Naive B cell (primary cell): ENCODE data around the gene KRTAP1-3. TPM values are rescaled to one million over a fixed set of nuclear protein-coding genes. Genes with fewer than 3 reads are reported as not detected.
A peak's percentile ranks its signal among the peaks of the same experiment; 100 is the strongest.
"Not testable (repeated sequence)": the region's sequence is repeated elsewhere in the genome, so short reads cannot be mapped to it uniquely, and the experiment has no call there.

Source experiments
- ATAC-seq, 2 donors: fragments of 150-1000 bp; cut with Tn5 transposase; 2 replicates each; pipeline ENCODE4 v1.10.0; 2021; ENCODE audit warnings: low read depth in 2 of 2, mild to moderate bottlenecking in 2 of 2, moderate library complexity in 2 of 2
- DNase-seq: peaks from one replicate; pipeline ENCODE4 v3.0.0; 2022
- H3K27ac Mint-ChIP-seq, 6 donors: one replicate each; pipeline ENCODE4 v1.8.0; 2020 to 2022; ENCODE audit warnings: mild to moderate bottlenecking in 6 of 6, mixed read lengths in 6 of 6, moderate library complexity in 5 of 6, inconsistent platforms in 2 of 6
- H3K27me3 Mint-ChIP-seq, 3 donors: one replicate each; pipeline ENCODE4 v1.8.0; 2021 to 2022; ENCODE audit warnings: mixed read lengths in 3 of 3, mild to moderate bottlenecking in 1 of 3
- H3K36me3 Mint-ChIP-seq, 2 donors: one replicate each; pipeline ENCODE4 v1.8.0; 2020 to 2022; ENCODE audit warnings: mixed read lengths in 2 of 2, inconsistent platforms in 1 of 2, mild to moderate bottlenecking in 1 of 2
- H3K4me1 Mint-ChIP-seq, 3 donors: one replicate each; pipeline ENCODE4 v1.8.0; 2020 to 2022; ENCODE audit warnings: mixed read lengths in 3 of 3, inconsistent platforms in 1 of 3, mild to moderate bottlenecking in 1 of 3, moderate library complexity in 1 of 3
- H3K4me3 Mint-ChIP-seq, 8 donors: one replicate each; pipeline ENCODE4 v1.8.0; 2020 to 2022; ENCODE audit warnings: mild to moderate bottlenecking in 8 of 8, mixed read lengths in 8 of 8, moderate library complexity in 8 of 8, inconsistent platforms in 2 of 8
- H3K9me3 Mint-ChIP-seq, 7 donors: one replicate each; pipeline ENCODE4 v1.8.0; 2020 to 2022; ENCODE audit warnings: mixed read lengths in 7 of 7, mild to moderate bottlenecking in 5 of 7, inconsistent platforms in 2 of 7, moderate library complexity in 1 of 7
- polyA plus RNA-seq, 6 donors: library from polyadenylated mRNA; unstranded; fragments of 300-500 nt; fragmentation: Illumina TruSeq; gene quantifications; one replicate each; pipeline ENCODE4 v1.2.3, GENCODE V29; 2021; ENCODE audit warnings: low read depth in 6 of 6

Gene KRTAP1-3
- not detected for polyA plus RNA-seq

- ATAC-seq, H3K4me1 Mint-ChIP-seq, H3K9me3 Mint-ChIP-seq, H3K36me3 Mint-ChIP-seq, H3K4me3 Mint-ChIP-seq, DNase-seq: not testable (repeated sequence)
- Mint-ChIP-seq H3K27me3 (peaks cover 6 to 26% (median 12%) of the 10 kb centered on the region in 3 donors), H3K27ac (peak within 1 kb of the TSS in 2 of 6 donors; percentile 76 to 78)
Measured at GRCh38 chr17:41034346-41034935, at the start of gene KRTAP1-3. Gene KRTAP1-3, minus strand, starts transcription at chr17:41034874. Its CDS starts 53 bp downstream, at chr17:41034821.

- ATAC-seq, H3K36me3 Mint-ChIP-seq, H3K9me3 Mint-ChIP-seq, H3K27ac Mint-ChIP-seq, H3K4me1 Mint-ChIP-seq, DNase-seq: not testable (repeated sequence)
- Mint-ChIP-seq H3K27me3 (peaks cover 8 to 15% (median 14%) of the 10 kb centered on the region in 3 donors), H3K4me3 (peak within 1 kb of the TSS in 1 of 8 donors; percentile 78)
Measured at GRCh38 chr17:41084100-41084856, 49.6 kb upstream of the KRTAP1-3 start, which contains the start of gene KRTAP4-7. Gene KRTAP4-7, plus strand, starts transcription at chr17:41084150. Its CDS starts 57 bp downstream, at chr17:41084207.

DNA sequence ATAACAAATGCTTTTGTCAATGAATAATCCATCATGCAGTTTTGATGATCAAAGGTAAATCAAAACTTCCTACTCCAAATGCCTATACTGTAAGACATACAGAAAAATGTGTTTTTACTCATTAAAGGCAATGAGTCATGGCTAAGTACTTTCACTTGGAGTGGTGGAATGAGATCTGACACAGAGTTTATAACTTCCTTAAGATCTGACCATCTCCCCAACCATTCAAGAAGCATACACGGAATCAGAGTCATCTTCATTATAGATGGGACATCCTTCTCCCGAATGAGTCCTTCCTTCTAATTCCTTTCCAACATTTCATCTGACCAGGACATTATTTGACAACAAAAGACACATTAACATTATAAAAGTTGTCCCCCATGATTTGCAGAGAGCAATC is 48.8 kb upstream of the KRTAP1-3 start:
- H3K36me3 Mint-ChIP-seq, H3K27ac Mint-ChIP-seq, H3K4me1 Mint-ChIP-seq, H3K4me3 Mint-ChIP-seq, ATAC-seq, DNase-seq, H3K9me3 Mint-ChIP-seq: not testable (repeated sequence)
- H3K27me3 Mint-ChIP-seq, result peaks cover 8 to 22% (median 15%) of the 10 kb centered on the region in 3 donors

DNA sequence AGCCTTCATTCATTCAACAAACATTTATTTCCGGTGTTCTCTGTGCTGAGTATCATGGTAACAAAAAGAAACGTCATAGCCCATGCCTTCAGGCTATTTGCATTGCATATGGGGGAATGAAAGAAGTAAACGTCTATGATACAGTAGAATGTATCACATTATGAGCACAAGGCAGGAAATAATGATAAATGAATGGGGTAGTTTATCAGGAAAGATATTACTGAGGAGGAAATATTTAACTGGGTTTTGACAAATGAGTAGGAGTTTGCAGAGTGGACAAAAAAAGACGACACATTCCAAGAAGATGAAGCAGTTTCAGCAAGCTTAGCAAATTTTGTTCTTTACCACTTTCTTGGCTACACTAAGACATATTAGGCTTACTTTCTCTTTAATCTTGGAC is 48.0 kb upstream of the KRTAP1-3 start:
- no peak for ATAC-seq
- no peak for DNase-seq
- no peaks in the 10 kb centered on the region for H3K4me1 Mint-ChIP-seq
- H3K27me3 Mint-ChIP-seq, result peaks cover 9 to 26% (median 15%) of the 10 kb centered on the region in 3 donors
- no peak overlapping the region for H3K27ac Mint-ChIP-seq
- H3K4me3 Mint-ChIP-seq, result no peak overlapping the region
- no peaks in the 10 kb centered on the region for H3K36me3 Mint-ChIP-seq
- no peaks in the 10 kb centered on the region for H3K9me3 Mint-ChIP-seq

DNA sequence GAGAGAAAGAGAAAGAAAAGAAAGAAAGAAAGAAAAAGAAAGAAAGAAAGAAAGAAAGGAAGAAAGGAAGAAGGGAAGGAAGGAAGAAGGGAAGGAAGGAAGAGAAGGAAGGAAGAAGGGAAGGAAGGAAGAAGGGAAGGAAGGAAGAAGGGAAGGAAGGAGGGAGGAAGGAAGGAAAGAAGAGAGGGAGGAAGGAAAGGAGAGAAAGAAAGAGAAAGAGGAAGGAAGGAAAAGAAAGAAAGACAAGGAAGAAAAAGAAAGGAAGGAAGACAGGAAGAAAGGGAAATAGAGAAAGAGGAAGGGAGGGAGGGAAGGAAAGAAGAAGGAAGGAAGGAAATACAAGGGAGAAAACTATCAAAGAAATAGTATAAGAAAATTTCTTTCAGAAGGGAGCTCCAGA is 42.1 kb upstream of the KRTAP1-3 start:
- H3K9me3 Mint-ChIP-seq, result peaks cover 0 to 8% (median 0%) of the 10 kb centered on the region in 7 donors
- peaks cover 17 to 38% (median 20%) of the 10 kb centered on the region in 3 donors for H3K27me3 Mint-ChIP-seq
- ATAC-seq (no peak), DNase-seq (no peak)
- H3K27ac Mint-ChIP-seq, result peak overlapping the region in 1 of 6 donors; percentile 20
- peaks cover 0 to 9% of the 10 kb centered on the region in 2 donors for H3K36me3 Mint-ChIP-seq
- no peak overlapping the region for H3K4me3 Mint-ChIP-seq
- peaks cover 0 to 7% (median 2%) of the 10 kb centered on the region in 3 donors for H3K4me1 Mint-ChIP-seq

- Mint-ChIP-seq H3K27me3 (peaks cover 12 to 30% (median 17%) of the 10 kb centered on the region in 3 donors), H3K27ac (no peak overlapping the region), H3K4me1 (peaks cover 0 to 7% (median 2%) of the 10 kb centered on the region in 3 donors), H3K36me3 (peaks cover 0 to 9% of the 10 kb centered on the region in 2 donors), H3K4me3 (no peak overlapping the region), H3K9me3 (peaks cover 0 to 8% (median 0%) of the 10 kb centered on the region in 7 donors)
- DNase-seq (no peak), ATAC-seq (no peak)
Measured at GRCh38 chr17:41073676-41074075, 39.0 kb upstream of the KRTAP1-3 start.

DNA sequence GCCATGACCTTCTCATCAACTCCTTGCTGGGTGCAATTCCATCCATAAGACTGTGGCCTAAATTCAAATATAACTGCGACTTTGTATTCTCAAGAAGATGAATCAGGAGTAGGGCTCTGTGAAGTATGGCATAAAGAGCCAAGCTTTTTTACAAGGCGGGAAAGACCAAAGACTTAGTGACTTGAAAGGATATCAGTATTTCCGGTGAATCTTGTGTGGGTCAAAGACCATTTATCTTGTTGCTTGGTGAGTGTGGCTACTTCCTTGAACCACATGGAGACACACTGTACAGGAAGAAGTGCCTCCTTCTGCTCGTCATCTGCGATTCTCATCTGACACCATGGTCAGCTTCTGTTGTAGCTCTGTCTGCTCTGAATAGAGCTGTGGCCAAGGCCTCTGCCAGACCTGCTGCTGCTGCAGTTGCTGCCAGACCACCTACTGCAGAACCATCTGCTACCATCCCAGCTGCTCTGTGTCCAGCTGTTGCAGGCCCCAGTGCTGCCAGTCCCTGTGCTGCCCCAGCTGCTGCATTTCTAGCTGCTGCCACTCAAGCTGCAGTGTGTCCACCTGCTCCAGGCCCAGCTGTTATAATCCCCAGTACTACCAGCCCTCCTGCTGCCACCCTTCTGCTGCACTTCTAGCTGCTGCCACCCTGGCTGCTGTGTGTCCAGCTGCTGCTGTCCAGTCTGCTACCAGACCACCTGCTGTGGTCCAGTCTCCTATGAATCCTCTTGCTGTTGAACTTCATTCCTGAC is 37.1 kb upstream of the KRTAP1-3 start:
- Mint-ChIP-seq H3K9me3 (peaks cover 0 to 5% (median 0%) of the 10 kb centered on the region in 7 donors), H3K27me3 (peaks cover 6 to 26% (median 11%) of the 10 kb centered on the region in 3 donors), H3K36me3 (peaks cover 0 to 6% of the 10 kb centered on the region in 2 donors), H3K27ac (peak overlapping the region in 1 of 6 donors; percentile 94), H3K4me1 (peaks cover 0 to 4% (median 2%) of the 10 kb centered on the region in 3 donors), H3K4me3 (no peak overlapping the region)
- no peak for DNase-seq
- ATAC-seq, result no peak

GRCh38 chr17:41069031-41069430 is 34.4 kb upstream of the KRTAP1-3 start:
- ATAC-seq (no peak), DNase-seq (no peak)
- peaks cover 0 to 5% (median 0%) of the 10 kb centered on the region in 7 donors for H3K9me3 Mint-ChIP-seq
- no peaks in the 10 kb centered on the region for H3K4me1 Mint-ChIP-seq
- peak overlapping the region in 1 of 6 donors; percentile 44 for H3K27ac Mint-ChIP-seq
- no peaks in the 10 kb centered on the region for H3K36me3 Mint-ChIP-seq
- H3K4me3 Mint-ChIP-seq, result no peak overlapping the region
- peaks cover 2 to 7% (median 3%) of the 10 kb centered on the region in 3 donors for H3K27me3 Mint-ChIP-seq

DNA sequence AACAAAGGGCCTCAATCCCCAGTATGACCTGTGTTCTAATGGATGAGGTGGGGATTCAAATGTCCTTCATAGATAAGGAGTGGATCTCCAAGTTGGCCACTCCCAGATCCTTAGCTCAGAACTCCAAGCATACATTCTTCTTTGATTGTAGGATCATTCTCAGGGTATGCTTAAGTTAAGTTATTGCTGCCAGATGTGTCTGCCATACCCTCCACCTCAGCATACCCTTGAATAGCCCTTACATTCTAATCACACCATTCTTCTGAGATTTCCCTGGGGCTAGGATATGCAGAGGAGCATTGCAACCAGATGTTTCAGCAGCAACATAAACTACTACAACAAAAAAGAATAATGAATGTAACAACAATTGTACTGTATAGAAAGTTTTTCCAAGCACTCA is 32.6 kb upstream of the KRTAP1-3 start:
- H3K4me3 Mint-ChIP-seq, result peak overlapping the region in 1 of 8 donors; percentile 16
- no peaks in the 10 kb centered on the region for H3K36me3 Mint-ChIP-seq
- ATAC-seq (no peak), DNase-seq (no peak)
- H3K9me3 Mint-ChIP-seq, result peaks cover 0 to 5% (median 0%) of the 10 kb centered on the region in 7 donors
- no peaks in the 10 kb centered on the region for H3K4me1 Mint-ChIP-seq
- peak overlapping the region in 1 of 6 donors; percentile 35 for H3K27ac Mint-ChIP-seq
- peaks cover 3 to 10% (median 5%) of the 10 kb centered on the region in 3 donors for H3K27me3 Mint-ChIP-seq

DNA sequence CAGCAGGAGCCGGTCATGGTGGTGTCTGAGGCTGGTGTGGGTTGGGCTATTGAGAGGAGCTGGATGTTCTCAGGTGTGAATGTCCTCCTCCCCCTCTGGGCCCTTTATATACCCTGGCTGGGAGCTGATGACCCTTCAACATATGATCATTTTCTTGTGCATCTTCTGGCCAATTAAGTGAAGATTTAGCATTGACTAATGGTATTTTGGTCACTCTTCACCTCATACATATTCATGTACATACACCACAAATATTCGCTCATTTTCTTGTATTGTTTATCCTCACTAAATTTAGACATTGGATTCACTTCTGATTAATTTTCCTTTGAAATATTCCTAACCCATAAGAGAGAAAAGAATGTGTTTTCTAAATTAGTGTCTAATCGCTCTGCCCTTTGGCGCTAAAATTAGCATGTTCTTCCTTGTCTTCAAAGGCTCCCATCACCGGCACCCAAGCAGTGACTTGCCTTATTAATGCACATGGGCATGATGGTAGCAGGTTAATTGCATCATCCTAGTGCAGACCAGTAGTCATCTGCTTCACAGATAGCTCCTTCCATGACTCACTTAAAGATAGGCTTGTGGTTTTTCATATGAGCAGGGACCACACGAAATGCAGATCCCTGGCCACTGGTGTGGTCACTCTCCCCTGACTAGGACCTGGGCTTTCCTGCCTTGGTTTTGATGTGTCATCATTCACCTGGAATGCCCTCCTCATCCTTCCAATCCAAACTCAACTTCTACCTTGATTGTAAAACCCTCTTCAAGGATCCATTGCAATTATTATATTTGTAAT is 31.4 kb upstream of the KRTAP1-3 start, which contains the start of gene KRTAP2-4:
TSS of gene KRTAP2-4 (minus strand) at position 51 of the 796 bp plus-strand sequence. CDS start at position 17, 34 bp downstream.
- Mint-ChIP-seq H3K27me3 (peaks cover 9 to 21% (median 10%) of the 10 kb centered on the region in 3 donors), H3K36me3 (no peaks in the 10 kb centered on the region), H3K4me3 (no peak within 1 kb of the TSS), H3K4me1 (no peaks in the 10 kb centered on the region), H3K9me3 (peaks cover 0 to 5% (median 0%) of the 10 kb centered on the region in 7 donors), H3K27ac (no peak within 1 kb of the TSS)
- no peak for DNase-seq
- ATAC-seq, result no peak

DNA sequence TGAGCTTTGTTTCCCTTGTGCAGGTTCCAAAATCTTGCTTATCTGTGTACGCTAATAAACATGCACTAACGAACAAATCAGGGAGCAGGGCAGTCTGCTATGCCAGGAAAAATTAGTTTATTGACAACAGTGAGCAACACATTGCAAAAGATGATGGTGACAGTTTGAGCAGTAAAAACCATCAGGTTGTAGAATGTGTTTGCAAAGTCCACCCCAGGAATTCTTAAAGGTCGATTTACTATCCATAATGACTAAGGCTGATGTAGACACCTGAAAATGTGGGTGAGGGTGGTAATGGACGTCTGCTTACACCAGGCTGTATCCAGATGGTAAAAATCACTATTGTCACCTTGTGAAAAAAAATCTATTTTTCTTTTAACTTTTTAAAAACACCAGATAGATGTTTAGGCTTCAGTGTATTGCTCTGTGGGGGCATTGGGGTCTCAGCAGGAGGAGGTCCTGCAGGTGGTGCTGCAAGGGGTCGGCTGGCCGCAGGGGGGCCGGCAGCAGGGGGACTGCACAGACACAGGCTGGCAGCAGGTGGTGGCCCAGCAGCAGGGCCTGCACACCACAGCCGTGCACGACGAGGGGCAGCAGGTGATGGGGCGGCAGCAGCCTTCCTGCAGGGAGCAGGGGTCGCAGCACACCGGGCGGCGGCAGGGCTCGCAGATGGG is 30.5 kb upstream of the KRTAP1-3 start:
- not testable (repeated sequence) for H3K27ac Mint-ChIP-seq, ATAC-seq, H3K36me3 Mint-ChIP-seq, H3K9me3 Mint-ChIP-seq, H3K4me3 Mint-ChIP-seq, DNase-seq, H3K4me1 Mint-ChIP-seq
- peaks cover 17 to 30% (median 19%) of the 10 kb centered on the region in 3 donors for H3K27me3 Mint-ChIP-seq

- Mint-ChIP-seq H3K9me3 (peaks cover 0 to 5% (median 0%) of the 10 kb centered on the region in 7 donors), H3K27me3 (peaks cover 23 to 35% (median 27%) of the 10 kb centered on the region in 3 donors), H3K27ac (peak overlapping the region in 2 of 6 donors; percentile 1 to 51), H3K36me3 (peaks cover 0 to 3% of the 10 kb centered on the region in 2 donors), H3K4me1 (peaks cover 0 to 3% (median 0%) of the 10 kb centered on the region in 3 donors), H3K4me3 (no peak overlapping the region)
- DNase-seq, result no peak
- no peak for ATAC-seq
Measured at GRCh38 chr17:41064301-41064700, 29.6 kb upstream of the KRTAP1-3 start.
